SJCRH30 (cell line): Measurements from ENCODE around the gene BPGM. TPM values are rescaled to one million over a fixed set of nuclear protein-coding genes. Genes with fewer than 3 reads are reported as not detected.
"Not testable (repeated sequence)": the region's sequence is repeated elsewhere in the genome, so short reads cannot be mapped to it uniquely, and the experiment has no call there.

Experiments used
- DNase-seq, 2 experiments: peaks; one replicate each; pipeline ENCODE4 v3.0.0-alpha.2; 2015 to 2020
- H3K27ac ChIP-seq: fragments of 250-450 bp; sonication (Bioruptor Pico); 2 replicates; pipeline ENCODE4 v1.5.1; 2020; ENCODE audit warnings: mild to moderate bottlenecking, moderate library complexity
- H3K27me3 ChIP-seq: fragments of 250-450 bp; sonication (Bioruptor Pico); 2 replicates; pipeline ENCODE4 v1.5.1; 2020; ENCODE audit warnings: mild to moderate bottlenecking, moderate library complexity
- H3K36me3 ChIP-seq: fragments of 250-450 bp; sonication (Bioruptor Pico); 2 replicates; pipeline ENCODE4 v1.5.1; 2020; ENCODE audit warnings: mild to moderate bottlenecking, moderate library complexity
- H3K4me1 ChIP-seq: fragments of 250-450 bp; sonication (Bioruptor Pico); 2 replicates; pipeline ENCODE4 v1.5.1; 2020; ENCODE audit warnings: mild to moderate bottlenecking, moderate library complexity
- H3K4me3 ChIP-seq: fragments of 250-450 bp; sonication (Bioruptor Pico); 2 replicates; pipeline ENCODE4 v1.5.1; 2020; ENCODE audit warnings: mild to moderate bottlenecking, moderate library complexity
- H3K9me3 ChIP-seq: fragments of 250-450 bp; sonication (Bioruptor Pico); replicated peaks from 2 replicates; pipeline ENCODE4 v1.5.1; 2020; ENCODE audit warnings: mild to moderate bottlenecking, moderate library complexity
- total RNA-seq: library from RNA; depleted of rRNA; stranded (reverse); fragments of >200 nt; shearing (Covaris generic); gene quantifications from 2 replicates; pipeline ENCODE4 v1.2.3, GENCODE V29; 2014

BPGM gene
- total RNA-seq, 1 experiment from 2014 or later = 20.6 TPM

DNA sequence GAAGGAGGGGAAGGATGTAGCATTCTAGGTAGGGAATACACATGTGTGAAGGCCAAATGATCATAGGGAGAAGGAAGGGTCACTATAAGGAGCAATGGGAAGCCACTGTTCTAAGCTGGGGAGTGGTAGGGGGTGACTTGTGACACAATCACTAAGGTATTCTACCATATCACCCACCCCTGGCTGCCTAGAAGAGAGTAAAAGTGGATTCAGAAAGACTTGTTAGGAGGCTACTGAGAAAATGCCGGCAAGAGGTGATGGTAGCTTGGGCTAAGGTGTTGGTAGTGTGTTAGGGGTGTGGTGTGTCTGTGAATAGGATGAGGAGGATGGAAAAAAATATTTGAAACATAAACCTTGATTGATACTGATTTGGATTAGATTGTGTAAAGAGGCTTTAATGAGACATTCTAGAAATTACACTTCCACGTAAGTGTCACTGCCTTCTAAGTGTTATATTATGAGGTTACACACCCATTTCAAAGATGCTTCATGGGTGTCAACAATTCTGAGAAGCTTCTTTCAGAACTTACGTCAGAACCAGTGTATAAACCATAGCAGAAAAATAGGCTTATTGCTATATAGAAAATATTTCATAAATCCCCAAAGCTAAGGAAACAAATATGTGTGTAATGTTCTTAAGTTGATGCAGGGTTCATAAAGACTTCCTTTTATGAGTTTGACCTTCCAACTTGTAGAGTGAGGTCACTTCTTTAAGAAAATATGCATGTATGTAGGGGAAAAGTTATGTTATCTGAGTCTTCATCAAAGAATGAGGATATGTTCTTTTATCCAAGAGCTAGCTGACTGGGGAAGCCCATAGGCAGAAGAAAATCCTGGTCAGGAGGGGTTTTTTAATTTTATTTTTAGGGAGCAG, 5.6 kb upstream of the BPGM start:
- H3K9me3 ChIP-seq = no peaks in the 10 kb centered on the region
- no peak for DNase-seq
- no peak overlapping the region for H3K27ac ChIP-seq
- 0 out of 2 replicates have a peak, but pooled peaks cover 9% of the 10 kb centered on the region for H3K27me3 ChIP-seq
- no peak overlapping the region for H3K4me3 ChIP-seq
- H3K36me3 ChIP-seq = no peaks in the 10 kb centered on the region
- peaks cover 6% of the 10 kb centered on the region for H3K4me1 ChIP-seq

DNA sequence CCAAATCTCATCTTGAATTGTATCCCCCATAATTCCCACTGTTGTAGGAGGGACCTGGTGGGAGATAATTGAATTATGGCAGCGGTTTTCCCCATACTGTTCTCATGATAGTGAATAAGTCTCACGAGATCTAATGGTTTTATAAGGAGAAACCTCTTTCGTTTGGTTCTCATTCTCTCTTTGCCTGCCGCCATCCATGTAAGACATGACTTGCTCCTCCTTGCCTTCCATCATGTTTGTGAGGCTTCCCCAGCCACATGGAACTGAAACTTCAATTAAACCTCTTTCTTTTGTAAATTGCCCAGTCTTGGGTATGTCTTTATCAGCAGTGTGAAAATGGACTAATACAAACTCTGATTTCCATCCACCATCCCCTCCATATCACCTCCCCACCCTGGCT, 4.7 kb upstream of the BPGM start:
- not testable (repeated sequence) for H3K4me3 ChIP-seq, H3K36me3 ChIP-seq, H3K27me3 ChIP-seq, H3K27ac ChIP-seq, H3K9me3 ChIP-seq, DNase-seq, H3K4me1 ChIP-seq

DNA sequence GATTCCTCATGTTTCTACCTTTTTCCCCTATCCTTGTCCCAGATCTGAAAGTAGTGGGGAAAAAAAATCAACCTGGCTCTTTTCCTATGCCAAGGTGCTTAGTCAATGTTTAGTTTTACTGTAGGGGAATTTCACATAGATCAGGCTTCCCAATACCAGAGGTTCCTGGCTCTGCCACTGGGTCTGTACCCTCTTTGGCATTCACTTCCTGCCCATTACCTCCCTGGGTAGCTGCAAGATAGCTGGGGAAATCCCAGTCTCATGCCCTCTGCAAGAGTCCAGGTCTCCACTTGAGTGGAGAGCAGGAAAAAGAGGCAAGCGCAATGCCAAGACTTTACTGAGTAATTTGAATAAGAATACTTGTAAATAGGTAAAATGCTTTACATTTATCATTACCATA, 3.5 kb upstream of the BPGM start:
- H3K27me3 ChIP-seq = 0 out of 2 replicates have a peak, but pooled peaks cover 9% of the 10 kb centered on the region
- no peak overlapping the region for H3K4me3 ChIP-seq
- H3K36me3 ChIP-seq = no peaks in the 10 kb centered on the region
- no peaks in the 10 kb centered on the region for H3K9me3 ChIP-seq
- H3K27ac ChIP-seq = no peak overlapping the region
- no peak for DNase-seq
- peaks cover 6% of the 10 kb centered on the region for H3K4me1 ChIP-seq

GRCh38 chr7:134645478-134645877, 1.2 kb upstream of the BPGM start:
- 0 out of 2 replicates have a peak, but pooled peaks cover 4% of the 10 kb centered on the region for H3K27me3 ChIP-seq
- H3K27ac ChIP-seq = no peak overlapping the region; the same call in 1 of the 2 replicates
- DNase-seq = peak; percentile 28 to 42
- H3K36me3 ChIP-seq = no peaks in the 10 kb centered on the region
- H3K4me1 ChIP-seq = peaks cover 6% of the 10 kb centered on the region
- H3K9me3 ChIP-seq = no peaks in the 10 kb centered on the region
- peak overlapping the region; percentile 67 for H3K4me3 ChIP-seq

GRCh38 chr7:134645935-134646334, 718 bp upstream of the BPGM start:
- H3K36me3 ChIP-seq = no peaks in the 10 kb centered on the region
- H3K4me3 ChIP-seq = peak overlapping the region; percentile 67
- DNase-seq = peak in 1 of 2 experiments; percentile 29
- H3K4me1 ChIP-seq = peaks cover 6% of the 10 kb centered on the region
- H3K27me3 ChIP-seq = 0 out of 2 replicates have a peak, but pooled peaks cover under 1% of the 10 kb centered on the region
- no peaks in the 10 kb centered on the region for H3K9me3 ChIP-seq
- peak overlapping the region; percentile 27 for H3K27ac ChIP-seq

- Histone ChIP-seq H3K4me1 (peaks cover 6% of the 10 kb centered on the region), H3K27ac (no peak overlapping the region), H3K36me3 (no peaks in the 10 kb centered on the region), H3K4me3 (no peak overlapping the region), H3K27me3 (no peaks in the 10 kb centered on the region), H3K9me3 (no peaks in the 10 kb centered on the region)
- no peak for DNase-seq
Measured at GRCh38 chr7:134648456-134648855, 1.8 kb downstream of the BPGM start.

GRCh38 chr7:134649226-134649775, 2.6 kb downstream of the BPGM start:
- no peaks in the 10 kb centered on the region for H3K9me3 ChIP-seq
- H3K4me1 ChIP-seq = peaks cover 6% of the 10 kb centered on the region
- H3K4me3 ChIP-seq = no peak overlapping the region
- H3K27ac ChIP-seq = no peak overlapping the region
- no peaks in the 10 kb centered on the region for H3K36me3 ChIP-seq
- DNase-seq = no peak
- no peaks in the 10 kb centered on the region for H3K27me3 ChIP-seq

- H3K36me3 ChIP-seq = 0 out of 2 replicates have a peak, but pooled peaks cover 2% of the 10 kb centered on the region
- no peaks in the 10 kb centered on the region for H3K27me3 ChIP-seq
- no peaks in the 10 kb centered on the region for H3K4me1 ChIP-seq
- DNase-seq = no peak
- H3K27ac ChIP-seq = no peak overlapping the region
- H3K9me3 ChIP-seq = no peaks in the 10 kb centered on the region
- H3K4me3 ChIP-seq = no peak overlapping the region
Measured at GRCh38 chr7:134651991-134652390, 5.3 kb downstream of the BPGM start.

DNA sequence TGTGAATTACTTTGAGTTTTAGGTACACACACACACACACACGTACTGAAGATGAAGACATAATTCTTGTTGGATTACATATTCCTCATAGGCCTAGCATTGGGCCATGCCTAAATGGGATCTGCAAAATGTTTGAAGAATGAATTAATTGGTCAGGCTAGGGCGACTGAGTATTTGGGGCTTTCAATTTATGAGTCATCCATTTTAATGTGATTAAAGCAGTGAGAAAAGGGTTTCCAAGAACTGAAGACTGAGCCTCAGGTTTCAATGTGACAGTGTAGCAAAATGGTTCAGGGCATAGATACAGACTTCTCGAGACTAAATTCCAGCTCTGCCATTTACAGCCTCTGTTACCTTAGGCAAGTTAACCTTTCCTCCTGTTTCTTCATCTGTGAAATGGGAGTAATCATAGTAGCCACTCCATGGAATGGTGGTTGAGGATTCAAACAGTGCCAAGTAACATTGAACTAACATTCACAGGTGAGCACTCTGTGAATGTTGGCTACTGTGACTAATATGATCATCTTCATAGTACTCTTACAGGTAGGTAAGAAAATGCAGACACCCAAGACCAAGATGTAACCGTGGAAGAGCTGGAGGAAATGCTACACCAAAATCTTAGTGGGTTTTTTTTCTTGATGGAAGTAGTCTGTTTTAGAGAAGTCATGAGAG, 7.6 kb downstream of the BPGM start:
- Histone ChIP-seq H3K4me3 (no peak overlapping the region), H3K4me1 (no peaks in the 10 kb centered on the region), H3K36me3 (0 out of 2 replicates have a peak, but pooled peaks cover 2% of the 10 kb centered on the region), H3K27ac (no peak overlapping the region), H3K9me3 (no peaks in the 10 kb centered on the region), H3K27me3 (no peaks in the 10 kb centered on the region)
- no peak for DNase-seq

DNA sequence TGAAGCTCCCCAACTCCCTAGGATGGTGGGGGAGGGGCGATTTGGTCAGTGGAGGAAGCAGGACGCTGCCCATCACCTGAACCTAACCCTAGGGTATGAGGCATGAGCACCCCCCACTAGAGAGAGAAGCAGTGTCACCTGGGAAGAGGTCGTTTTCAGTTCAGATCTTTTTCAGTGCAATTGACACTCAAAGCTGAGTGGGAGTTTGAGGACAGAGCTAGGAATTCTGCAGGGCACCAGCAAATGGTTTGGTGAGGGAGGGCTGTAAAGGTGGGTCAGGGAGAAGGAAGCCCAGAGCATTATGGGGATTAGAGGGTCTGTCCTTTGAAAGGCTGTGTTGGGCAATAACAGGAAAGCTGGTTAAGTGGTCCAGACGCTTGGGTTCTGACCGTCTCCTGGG, 10.9 kb downstream of the BPGM start:
- Histone ChIP-seq H3K9me3 (no peaks in the 10 kb centered on the region), H3K27ac (no peak overlapping the region), H3K27me3 (no peaks in the 10 kb centered on the region), H3K36me3 (peaks cover 9% of the 10 kb centered on the region; the same call in 1 of the 2 replicates), H3K4me3 (no peak overlapping the region), H3K4me1 (0 out of 2 replicates have a peak, but pooled peaks cover 5% of the 10 kb centered on the region)
- DNase-seq = no peak

DNA sequence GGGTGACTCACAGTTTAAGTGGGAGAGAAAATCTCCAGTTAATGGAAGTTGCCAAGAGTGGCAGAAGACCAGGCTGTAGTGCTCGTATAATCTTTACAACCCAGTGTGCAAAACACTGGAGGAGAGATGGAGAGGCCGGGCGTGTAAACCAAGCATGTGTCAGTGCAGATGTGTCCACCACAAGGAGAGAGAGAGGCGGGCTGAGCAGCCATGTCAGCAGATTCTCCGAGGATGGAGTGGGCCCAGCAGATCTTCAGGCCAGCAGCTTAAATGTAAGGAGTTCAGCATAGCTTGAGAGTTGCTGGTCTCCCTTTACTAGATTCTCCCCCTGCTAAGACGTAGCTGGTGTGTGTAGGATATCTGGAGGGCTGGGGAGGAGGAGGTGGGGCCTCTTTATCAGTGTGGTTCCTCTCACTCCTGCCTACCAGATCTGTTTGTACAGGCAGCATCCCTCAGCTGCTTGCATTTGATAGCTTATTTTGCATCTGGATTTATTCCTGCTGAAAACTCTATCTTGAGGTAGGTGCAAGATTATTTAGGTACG, 13.7 kb downstream of the BPGM start:
- H3K9me3 ChIP-seq = no peaks in the 10 kb centered on the region
- DNase-seq = no peak
- H3K36me3 ChIP-seq = peaks cover 10% of the 10 kb centered on the region; the same call in 1 of the 2 replicates
- H3K27ac ChIP-seq = no peak overlapping the region
- no peaks in the 10 kb centered on the region for H3K27me3 ChIP-seq
- H3K4me3 ChIP-seq = no peak overlapping the region
- 0 out of 2 replicates have a peak, but pooled peaks cover 5% of the 10 kb centered on the region for H3K4me1 ChIP-seq

- DNase-seq = no peak
- Histone ChIP-seq H3K9me3 (no peaks in the 10 kb centered on the region), H3K4me1 (0 out of 2 replicates have a peak, but pooled peaks cover 5% of the 10 kb centered on the region), H3K4me3 (no peak overlapping the region), H3K27me3 (no peaks in the 10 kb centered on the region), H3K27ac (no peak overlapping the region), H3K36me3 (peaks cover 10% of the 10 kb centered on the region; the same call in 1 of the 2 replicates)
Measured at GRCh38 chr7:134660961-134661376, 14.3 kb downstream of the BPGM start.

DNA sequence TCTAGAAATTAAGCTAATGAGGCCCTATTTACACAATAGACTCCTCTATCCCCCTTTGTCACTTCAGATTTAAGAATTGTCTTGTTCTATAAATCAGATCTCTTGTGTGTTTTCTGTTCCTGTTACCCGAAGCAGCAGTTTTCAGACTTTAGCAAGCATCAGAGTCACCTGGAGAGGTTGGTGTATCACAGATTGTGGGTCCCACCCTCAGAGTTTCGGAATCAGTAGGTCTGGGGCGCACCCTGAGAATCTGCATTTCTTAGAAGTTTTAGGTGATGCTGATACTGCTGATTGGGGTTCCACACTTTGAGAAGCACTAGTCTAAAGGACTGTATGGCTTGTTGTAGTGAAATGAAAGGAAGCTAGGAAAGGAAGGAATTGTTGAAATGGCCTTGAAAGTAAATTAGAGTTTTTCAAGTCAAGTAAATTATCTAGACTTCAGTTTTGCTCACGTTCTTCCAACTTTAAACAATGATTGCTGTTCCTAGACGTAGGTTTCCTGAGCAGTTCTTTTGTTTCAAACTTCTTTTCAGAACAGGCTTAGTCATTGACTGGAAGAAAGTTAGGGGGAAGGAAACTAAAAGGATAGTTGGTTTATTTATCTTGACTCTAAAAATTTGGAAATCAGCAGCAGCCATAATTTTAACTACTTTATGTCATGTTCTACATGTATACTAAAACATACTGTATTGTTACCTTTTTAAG, 15.7 kb downstream of the BPGM start:
- H3K36me3 ChIP-seq = peaks cover 8% of the 10 kb centered on the region; the same call in 1 of the 2 replicates
- H3K4me1 ChIP-seq = 0 out of 2 replicates have a peak, but pooled peaks cover 5% of the 10 kb centered on the region
- no peaks in the 10 kb centered on the region for H3K9me3 ChIP-seq
- no peak overlapping the region for H3K27ac ChIP-seq
- no peak for DNase-seq
- H3K4me3 ChIP-seq = no peak overlapping the region
- no peaks in the 10 kb centered on the region for H3K27me3 ChIP-seq

GRCh38 chr7:134662871-134663205, 16.2 kb downstream of the BPGM start:
- no peak for DNase-seq
- Histone ChIP-seq H3K27me3 (no peaks in the 10 kb centered on the region), H3K36me3 (peaks cover 8% of the 10 kb centered on the region; the same call in 1 of the 2 replicates), H3K27ac (no peak overlapping the region), H3K4me1 (0 out of 2 replicates have a peak, but pooled peaks cover 5% of the 10 kb centered on the region), H3K9me3 (no peaks in the 10 kb centered on the region), H3K4me3 (no peak overlapping the region)
